Middle frontal gyrus (tissue), 1 donor: ENCODE measurements around the gene TCAIM.

Experiments
- DNase-seq: peaks from one replicate; pipeline ENCODE4 v3.0.0-alpha.2; 2015; ENCODE audit warnings: low spot score; ENCODE audit errors: extremely low spot score

The TCAIM gene

GRCh38 chr3:44338010-44338827 is at the start of gene TCAIM:
Gene TCAIM (plus strand): TSS chr3:44338766. CDS start chr3:44354783, 16,017 bp downstream.
- DNase-seq: peak; percentile 87

- DNase-seq: no peak
Observed at GRCh38 chr3:44289882-44290462, 48.6 kb upstream of the TCAIM start.

GRCh38 chr3:44292276-44292675 is 46.3 kb upstream of the TCAIM start:
- DNase-seq: no peak

- no peak for DNase-seq
Observed at GRCh38 chr3:44292947-44293346, 45.6 kb upstream of the TCAIM start.

- no peak for DNase-seq
Observed at GRCh38 chr3:44297255-44297654, 41.3 kb upstream of the TCAIM start.

- DNase-seq: no peak
Observed at GRCh38 chr3:44301746-44302145, 36.8 kb upstream of the TCAIM start.

GRCh38 chr3:44309500-44309899 is 29.1 kb upstream of the TCAIM start:
- no peak for DNase-seq

- no peak for DNase-seq
Observed at GRCh38 chr3:44318891-44319311, 19.7 kb upstream of the TCAIM start.

- no peak for DNase-seq
Observed at GRCh38 chr3:44321335-44321734, 17.2 kb upstream of the TCAIM start.

GRCh38 chr3:44323341-44323955 is 15.1 kb upstream of the TCAIM start:
- no peak for DNase-seq

- DNase-seq: no peak
Observed at GRCh38 chr3:44324584-44324983, 14.0 kb upstream of the TCAIM start.

- no peak for DNase-seq
Observed at GRCh38 chr3:44326019-44326418, 12.5 kb upstream of the TCAIM start.

GRCh38 chr3:44326515-44326914 is 12.1 kb upstream of the TCAIM start:
- DNase-seq: no peak

GRCh38 chr3:44329946-44330345 is 8.6 kb upstream of the TCAIM start:
- DNase-seq: no peak

GRCh38 chr3:44330444-44330843 is 8.1 kb upstream of the TCAIM start:
- no peak for DNase-seq

GRCh38 chr3:44334326-44334725 is 4.2 kb upstream of the TCAIM start:
- no peak for DNase-seq

- DNase-seq: no peak
Observed at GRCh38 chr3:44337248-44337785, 1.2 kb upstream of the TCAIM start.

GRCh38 chr3:44338828-44339127 is 212 bp downstream of the TCAIM start:
- DNase-seq: no peak

GRCh38 chr3:44339181-44340057 is 853 bp downstream of the TCAIM start:
- DNase-seq: no peak

- no peak for DNase-seq
Observed at GRCh38 chr3:44340058-44340395, 1.5 kb downstream of the TCAIM start.

GRCh38 chr3:44342176-44342790 is 3.7 kb downstream of the TCAIM start:
- DNase-seq: no peak
